Endodermal cell (in vitro differentiated cells): ENCODE results near the gene NALF2. TPM values are rescaled to one million over a fixed set of nuclear protein-coding genes. Genes with fewer than 3 reads are reported as not detected.

Experiments used
- DNase-seq: peaks from one replicate; pipeline ENCODE4 v3.0.0-alpha.2; 2017
- H3K27ac ChIP-seq: 2 replicates; pipeline ENCODE4 v1.5.1; 2013; ENCODE audit warnings: mild to moderate bottlenecking, low read depth, low read length, moderate library complexity
- H3K27me3 ChIP-seq: 2 replicates; pipeline ENCODE4 v1.6.1; 2013; ENCODE audit warnings: mild to moderate bottlenecking, low read length, moderate library complexity; ENCODE audit not compliant: insufficient read depth, control insufficient read depth, poor library complexity, severe bottlenecking
- H3K36me3 ChIP-seq: 2 replicates; pipeline ENCODE4 v1.7.0; 2013; ENCODE audit warnings: mild to moderate bottlenecking, low read length, moderate library complexity; ENCODE audit not compliant: control insufficient read depth, insufficient read depth
- H3K4me1 ChIP-seq: one replicate; pipeline ENCODE4 v1.7.0; 2013; ENCODE audit warnings: low read length; ENCODE audit not compliant: control insufficient read depth, insufficient read depth
- H3K4me3 ChIP-seq: 2 replicates; pipeline ENCODE4 v1.5.1; 2013; ENCODE audit warnings: mild to moderate bottlenecking, low read length, moderate library complexity
- H3K9ac ChIP-seq: 2 replicates; pipeline ENCODE4 v1.6.1; 2013; ENCODE audit warnings: mild to moderate bottlenecking, low read length, moderate library complexity; ENCODE audit not compliant: poor library complexity, severe bottlenecking; ENCODE audit errors: extremely low read depth
- H3K9me3 ChIP-seq: 2 replicates; pipeline ENCODE4 v1.6.1; 2013; ENCODE audit warnings: mild to moderate bottlenecking, low read length, moderate library complexity; ENCODE audit not compliant: control insufficient read depth
- H3K27ac Mint-ChIP-seq: 2 replicates; pipeline ENCODE4 v1.8.0; 2020; ENCODE audit warnings: mixed read lengths
- H3K27me3 Mint-ChIP-seq: 2 replicates; pipeline ENCODE4 v1.8.0; 2021; ENCODE audit warnings: mild to moderate bottlenecking, mixed read lengths; ENCODE audit not compliant: insufficient read depth
- H3K36me3 Mint-ChIP-seq: 2 replicates; pipeline ENCODE4 v1.8.0; 2020; ENCODE audit warnings: low read depth, mixed read lengths
- H3K4me1 Mint-ChIP-seq: 2 replicates; pipeline ENCODE4 v1.8.0; 2020; ENCODE audit warnings: mixed read lengths
- H3K4me3 Mint-ChIP-seq: 2 replicates; pipeline ENCODE4 v1.8.0; 2020; ENCODE audit warnings: mild to moderate bottlenecking, moderate library complexity, mixed read lengths
- H3K9me3 Mint-ChIP-seq: 2 replicates; pipeline ENCODE4 v1.8.0; 2020; ENCODE audit warnings: mild to moderate bottlenecking, mixed read lengths
- CTCF ChIP-seq: fragments of 200-600 bp; sonication (generic); conservative IDR thresholded peaks from 2 replicates; pipeline ENCODE4 v1.5.0; 2021; ENCODE audit warnings: antibody characterized with exemption, mild to moderate bottlenecking
- WGBS, 2 experiments: methylation state at CpG; one replicate each; pipeline versions ENCODE4 v1.1.5 to v1.1.7; 2013; ENCODE audit warnings: missing lambda C conversion rate in 2 of 2, mixed read lengths in 1 of 2; ENCODE audit not compliant: insufficient coverage in 1 of 2, insufficient read length in 1 of 2; 5-methylcytosine and 5-hydroxymethylcytosine counted together
- total RNA-seq, 2 donors: library from RNA; stranded (reverse); fragmentation: NEBNext Ultra II Directional in 1 of 2; extraction: Animal tissue kit (Norgen Biotek cat#: 25700) in 1 of 2; gene quantifications; 2 replicates in 1 of 2; 3 replicates in 1 of 2; pipeline ENCODE4 v1.2.1, GENCODE V29; 2021

The NALF2 gene
- total RNA-seq, 2 donors from 2014 or later, result 43.1 to 56.4 TPM

- peaks cover 21% of the 10 kb centered on the region for H3K4me1 Mint-ChIP-seq
- H3K9me3 Mint-ChIP-seq, result peaks cover 57% of the 10 kb centered on the region
- H3K36me3 ChIP-seq, result no peaks in the 10 kb centered on the region
- no peak overlapping the region for H3K4me3 ChIP-seq
- no peak for TF ChIP-seq CTCF
- H3K9ac ChIP-seq, result no peak overlapping the region
- peaks cover 1% of the 10 kb centered on the region for H3K27me3 Mint-ChIP-seq
- H3K36me3 Mint-ChIP-seq, result no peaks in the 10 kb centered on the region
- H3K27ac Mint-ChIP-seq, result no peak overlapping the region
- H3K27ac ChIP-seq, result no peak overlapping the region
- 98% methylated on average over 4 of the region's 4 CpGs; no CpG with 5 or more reads in 1 of the 2 experiments for WGBS, 2 experiments
- no peaks in the 10 kb centered on the region for H3K27me3 ChIP-seq
- H3K4me1 ChIP-seq, result peaks cover 4% of the 10 kb centered on the region
- H3K4me3 Mint-ChIP-seq, result no peak overlapping the region
- no peak for DNase-seq
- H3K9me3 ChIP-seq, result no peaks in the 10 kb centered on the region
Measured at GRCh38 chrX:69552512-69552911, 48.4 kb downstream of the NALF2 start.

Other genes with a start within 250 kb of the NALF2 start
- 10 to 100 TPM; 59.0 to 70.6 TPM for gene EDA, start 111.8 kb downstream of the NALF2 start, total RNA-seq